Jurkat, Clone E6-1 (cell line): Measurements from ENCODE around the gene NMNAT2.
A peak's percentile ranks its signal among the peaks of the same experiment; 100 is the strongest.

Experiments
- DNase-seq: peaks from one replicate; pipeline ENCODE4 v3.0.0-alpha.2; 2011; ENCODE audit warnings: low read depth, low spot score
- H3K4me3 ChIP-seq: 2 replicates; pipeline ENCODE4 v1.5.1; 2011; ENCODE audit warnings: mild to moderate bottlenecking, low read length, control low read depth, moderate library complexity

The NMNAT2 gene

GRCh38 chr1:183327434-183328290 lies 90.5 kb downstream of the NMNAT2 start:
- DNase-seq: no peak

GRCh38 chr1:183323849-183324683 lies 94.1 kb downstream of the NMNAT2 start:
- H3K4me3 ChIP-seq: no peak overlapping the region
- no peak for DNase-seq

More at GRCh38 chr1:183327434-183328290, 90.5 kb downstream of the NMNAT2 start:
- H3K4me3 ChIP-seq: no peak overlapping the region

DNA sequence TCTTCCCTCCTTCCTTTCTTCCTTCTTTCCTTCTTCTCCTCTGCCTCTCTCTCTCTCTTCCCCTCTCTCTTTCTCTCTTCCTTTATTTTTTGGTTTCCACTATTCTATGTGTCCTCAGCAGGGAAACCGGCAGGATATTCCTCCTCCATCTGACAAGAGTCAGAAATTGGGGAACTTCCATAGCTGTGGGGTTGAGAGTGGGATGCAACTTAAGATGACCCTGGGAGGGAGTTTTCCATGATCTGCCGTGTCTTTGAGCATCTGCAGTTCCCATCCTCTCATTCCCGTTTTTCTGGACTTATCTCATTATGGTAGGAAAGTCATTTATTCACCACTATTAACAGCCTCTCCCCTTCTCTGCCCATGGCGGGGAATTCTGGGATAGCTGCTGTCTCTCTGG lies 98.6 kb downstream of the NMNAT2 start:
- no peak overlapping the region for H3K4me3 ChIP-seq
- DNase-seq: no peak

GRCh38 chr1:183319051-183319450 lies 99.1 kb downstream of the NMNAT2 start:
- DNase-seq: no peak
- no peak overlapping the region for H3K4me3 ChIP-seq

DNA sequence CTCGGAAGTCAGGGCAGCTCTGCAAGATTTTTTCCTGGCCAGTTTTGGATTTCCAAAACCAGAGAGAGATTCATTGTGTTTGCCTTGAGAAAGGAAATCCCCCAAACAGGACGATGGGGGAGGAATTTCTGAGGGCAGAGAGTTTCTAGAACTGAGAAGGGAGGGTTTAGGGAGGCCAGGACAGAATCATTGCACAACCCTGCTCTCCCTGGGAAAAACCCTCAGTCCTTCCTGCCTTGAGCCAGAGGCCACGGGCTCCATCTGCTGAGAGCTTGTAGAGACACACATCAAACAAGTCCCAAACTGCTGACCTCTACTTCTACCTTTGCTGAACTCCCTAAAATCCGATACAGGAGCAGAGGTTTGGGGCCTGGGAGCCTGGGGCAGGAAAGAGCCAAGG lies 99.7 kb downstream of the NMNAT2 start:
- no peak for DNase-seq
- H3K4me3 ChIP-seq: no peak overlapping the region

GRCh38 chr1:183315991-183316758 lies 102.0 kb downstream of the NMNAT2 start:
- no peak for DNase-seq

DNA sequence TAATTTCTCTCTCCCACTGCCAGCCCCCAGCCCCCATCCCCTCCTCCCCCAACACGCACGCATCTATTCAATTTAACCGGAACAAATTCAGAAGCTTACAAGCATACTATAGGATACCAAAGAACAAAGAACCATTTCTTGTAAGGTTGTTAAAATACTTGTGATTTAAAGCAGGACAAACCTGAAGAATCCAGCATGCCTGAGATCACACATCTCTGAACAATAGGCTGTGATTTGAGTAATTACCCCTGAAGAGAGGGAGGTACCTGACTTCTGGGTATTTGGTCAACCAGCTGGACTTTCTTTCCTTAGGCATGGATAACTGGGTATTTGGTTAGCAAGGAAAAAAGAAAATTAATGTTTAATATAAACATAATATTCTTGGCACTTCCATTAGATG lies 105.1 kb downstream of the NMNAT2 start:
- H3K4me3 ChIP-seq: no peak overlapping the region
- no peak for DNase-seq

More at GRCh38 chr1:183315991-183316758, 102.0 kb downstream of the NMNAT2 start:
- H3K4me3 ChIP-seq: no peak overlapping the region

- no peak for DNase-seq
- H3K4me3 ChIP-seq: no peak overlapping the region
Measured at GRCh38 chr1:183310753-183311479, 107.3 kb downstream of the NMNAT2 start.

DNA sequence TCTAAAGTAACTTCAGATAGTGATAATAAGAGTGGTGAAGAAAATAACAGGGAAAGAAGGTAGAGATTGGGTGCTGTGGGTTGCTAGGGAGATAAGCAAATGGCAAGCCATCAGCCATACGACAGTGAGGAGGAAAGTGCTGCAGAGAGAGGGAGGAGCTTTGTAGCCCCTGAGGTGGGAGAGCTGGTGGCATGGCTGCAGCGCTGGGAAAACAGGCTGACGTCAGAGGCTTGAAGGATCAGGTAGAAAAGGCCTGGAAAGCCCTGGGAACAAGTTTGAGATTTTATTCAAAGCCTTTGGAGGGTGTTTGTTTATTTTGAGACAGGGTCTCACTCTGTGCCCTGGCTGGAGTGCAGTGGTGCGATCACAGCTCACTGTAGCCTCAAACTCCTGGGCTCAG lies 109.5 kb downstream of the NMNAT2 start:
- no peak for DNase-seq
- H3K4me3 ChIP-seq: no peak overlapping the region

DNA sequence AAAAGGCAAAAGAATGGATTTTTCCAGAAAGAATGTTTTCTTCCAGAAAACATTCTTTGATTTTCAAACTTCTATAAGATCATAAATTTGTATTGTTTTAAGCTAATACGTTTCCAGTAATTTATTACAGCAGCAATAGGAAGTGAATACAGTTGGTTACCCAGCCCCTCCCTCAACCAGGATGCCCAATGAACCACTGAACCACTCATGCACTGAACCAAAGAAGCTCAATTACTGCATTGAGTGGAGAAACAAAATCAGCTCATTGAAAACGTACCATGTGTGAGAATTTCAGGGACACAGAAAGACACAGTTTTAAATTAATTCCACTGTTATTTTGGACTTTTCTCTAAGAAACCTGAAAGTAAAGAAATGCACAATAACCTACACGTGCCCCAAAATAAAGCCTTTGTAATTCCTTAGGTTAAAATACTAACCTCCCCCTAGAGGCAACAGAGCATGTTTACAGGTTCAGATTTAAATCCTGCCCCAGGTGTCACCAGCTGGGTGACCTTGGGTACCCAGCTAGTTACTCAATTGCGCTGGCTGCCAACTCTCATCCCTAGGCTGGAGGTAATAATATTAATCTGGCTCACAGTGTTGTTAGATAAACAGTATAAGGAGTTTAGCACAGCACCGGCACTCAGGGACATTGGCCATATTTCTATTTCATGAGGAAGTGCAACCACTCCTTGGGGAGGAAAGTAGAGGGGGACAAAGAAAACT lies 111.7 kb downstream of the NMNAT2 start:
- DNase-seq: peak; percentile 36
- H3K4me3 ChIP-seq: no peak overlapping the region

DNA sequence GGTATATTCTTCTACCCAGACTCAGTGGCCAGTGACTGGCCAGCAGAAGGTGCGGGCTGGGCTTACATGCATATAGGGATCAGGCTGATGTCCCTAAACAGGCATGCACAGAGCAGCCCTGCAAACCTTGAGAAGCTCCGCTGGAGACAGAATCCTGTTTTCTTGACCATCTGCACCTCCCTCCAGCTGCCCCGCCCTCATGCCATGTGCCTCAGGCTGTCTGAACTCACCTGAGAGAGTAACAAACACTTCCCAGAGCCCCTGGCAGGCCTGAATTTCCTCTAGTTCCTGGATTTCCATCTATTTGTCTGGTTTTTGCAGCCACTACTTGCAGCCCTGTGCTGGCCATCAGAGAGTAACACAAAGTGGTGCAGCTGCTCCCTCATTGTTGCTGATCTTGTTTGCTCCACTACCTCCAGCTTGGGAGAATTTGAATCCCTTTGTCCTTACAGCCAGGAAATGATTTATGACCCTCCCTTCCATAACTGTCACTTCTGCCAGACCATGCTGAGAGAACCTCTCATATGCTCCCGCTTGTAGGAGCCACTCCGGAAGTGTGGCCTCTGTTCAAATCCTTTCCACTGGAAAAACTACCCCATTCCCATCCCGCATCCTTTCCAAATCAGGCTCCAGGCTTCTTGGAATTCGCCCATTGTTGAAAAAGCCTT lies 113.6 kb downstream of the NMNAT2 start:
- H3K4me3 ChIP-seq: no peak overlapping the region
- DNase-seq: no peak

DNA sequence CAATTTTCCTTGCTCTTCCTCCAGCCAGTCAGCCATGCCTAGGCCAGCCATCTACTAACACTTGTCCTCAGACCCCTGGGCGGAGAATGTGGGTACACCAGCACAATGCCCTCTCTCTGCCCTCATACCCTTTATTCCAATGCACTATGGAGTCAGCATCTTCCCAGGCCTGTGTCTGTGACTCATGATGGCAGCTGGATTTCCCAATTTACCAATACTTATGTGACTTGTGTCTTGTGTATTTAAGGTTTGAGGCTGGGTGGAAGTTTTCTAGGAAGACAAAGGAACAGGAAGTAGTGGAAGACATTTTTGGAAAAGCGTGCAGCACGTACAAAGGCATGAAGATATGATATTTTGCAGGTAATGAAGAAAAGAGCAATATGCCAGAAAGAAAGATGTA lies 114.3 kb downstream of the NMNAT2 start:
- no peak for DNase-seq
- H3K4me3 ChIP-seq: no peak overlapping the region

GRCh38 chr1:183303323-183303645 lies 114.9 kb downstream of the NMNAT2 start:
- no peak for DNase-seq
- no peak overlapping the region for H3K4me3 ChIP-seq

- H3K4me3 ChIP-seq: no peak overlapping the region
- no peak for DNase-seq
Measured at GRCh38 chr1:183302452-183303322, 115.5 kb downstream of the NMNAT2 start.

- DNase-seq: no peak
- no peak overlapping the region for H3K4me3 ChIP-seq
Measured at GRCh38 chr1:183301239-183301638, 116.9 kb downstream of the NMNAT2 start.

GRCh38 chr1:183300828-183301227 lies 117.4 kb downstream of the NMNAT2 start:
- no peak for DNase-seq
- no peak overlapping the region for H3K4me3 ChIP-seq

DNA sequence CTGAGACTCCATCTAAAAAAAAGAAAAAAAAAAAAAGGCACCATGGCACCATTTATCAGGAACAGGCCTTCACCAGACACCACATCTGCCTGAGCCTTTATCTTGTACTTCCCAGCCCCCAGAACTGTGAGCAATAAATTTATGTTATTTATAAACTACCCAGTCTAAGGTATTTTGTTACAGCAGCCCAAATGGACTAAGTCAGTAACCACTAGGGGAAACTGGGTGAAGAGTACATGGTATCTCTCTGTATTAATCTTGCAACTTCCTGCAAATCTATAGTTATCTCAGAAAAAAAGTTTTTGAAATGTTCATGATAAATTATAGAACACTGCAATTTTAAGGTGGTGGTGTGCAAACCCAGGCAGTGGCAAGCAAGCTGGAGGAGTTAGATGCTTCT lies 117.8 kb downstream of the NMNAT2 start:
- no peak overlapping the region for H3K4me3 ChIP-seq
- DNase-seq: no peak
